OCI-LY3 (cell line): ENCODE measurements around the gene SHCBP1L.

Source experiments
- EZH2phosphoT487 ChIP-seq: fragments of 200-600 bp; shearing (Covaris generic); IDR thresholded peaks from 2 replicates; pipeline ENCODE4 v1.6.1; 2018; ENCODE audit warnings: antibody characterized with exemption, mixed run types, low read depth
- TF ChIP-seq, protein P1 (sequence below): fragments of 200-600, 300-600 bp; sonication (generic); IDR thresholded peaks from 2 replicates; pipeline ENCODE4 v1.5.1; 2014; ENCODE audit warnings: antibody characterized with exemption, low read length, low read depth

DNA sequence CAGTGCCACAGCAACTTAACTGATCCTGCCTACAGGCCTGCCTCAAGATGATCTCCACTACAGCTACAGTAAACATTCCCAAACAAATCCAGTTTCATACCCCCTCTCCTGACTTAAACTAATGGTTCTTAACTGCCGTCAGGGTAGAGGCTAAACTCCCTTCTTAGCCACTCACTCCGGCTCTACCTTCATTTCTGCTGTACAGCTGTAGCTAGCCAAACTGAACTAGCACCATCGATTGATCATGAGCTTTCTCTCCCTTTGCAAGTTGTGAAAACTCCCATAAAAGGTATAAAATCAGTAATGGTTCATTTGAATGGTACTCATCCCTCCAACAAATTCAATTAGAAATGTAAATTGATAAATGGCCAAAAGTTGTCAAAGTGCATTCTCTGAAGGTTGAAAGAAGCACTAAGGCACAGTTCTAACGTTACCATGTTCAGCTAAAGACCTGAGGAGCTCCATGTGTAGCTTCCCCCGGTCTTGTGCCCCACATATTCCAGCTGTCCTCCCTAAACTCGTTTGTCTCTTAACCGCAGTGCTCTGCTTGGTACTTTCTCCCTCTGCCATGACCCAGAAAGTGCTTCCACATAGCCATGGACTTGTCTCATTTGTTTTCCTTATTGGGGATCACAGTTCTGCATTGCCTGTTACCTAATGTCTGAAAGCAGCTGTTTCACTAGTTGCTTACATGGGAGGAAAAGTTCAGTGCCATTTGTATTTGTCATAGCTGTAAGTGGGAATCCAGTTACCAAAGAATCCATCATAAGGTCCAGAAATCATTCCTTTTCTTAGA is 64.0 kb downstream of the SHCBP1L start:
- TF ChIP-seq, protein P1, sequence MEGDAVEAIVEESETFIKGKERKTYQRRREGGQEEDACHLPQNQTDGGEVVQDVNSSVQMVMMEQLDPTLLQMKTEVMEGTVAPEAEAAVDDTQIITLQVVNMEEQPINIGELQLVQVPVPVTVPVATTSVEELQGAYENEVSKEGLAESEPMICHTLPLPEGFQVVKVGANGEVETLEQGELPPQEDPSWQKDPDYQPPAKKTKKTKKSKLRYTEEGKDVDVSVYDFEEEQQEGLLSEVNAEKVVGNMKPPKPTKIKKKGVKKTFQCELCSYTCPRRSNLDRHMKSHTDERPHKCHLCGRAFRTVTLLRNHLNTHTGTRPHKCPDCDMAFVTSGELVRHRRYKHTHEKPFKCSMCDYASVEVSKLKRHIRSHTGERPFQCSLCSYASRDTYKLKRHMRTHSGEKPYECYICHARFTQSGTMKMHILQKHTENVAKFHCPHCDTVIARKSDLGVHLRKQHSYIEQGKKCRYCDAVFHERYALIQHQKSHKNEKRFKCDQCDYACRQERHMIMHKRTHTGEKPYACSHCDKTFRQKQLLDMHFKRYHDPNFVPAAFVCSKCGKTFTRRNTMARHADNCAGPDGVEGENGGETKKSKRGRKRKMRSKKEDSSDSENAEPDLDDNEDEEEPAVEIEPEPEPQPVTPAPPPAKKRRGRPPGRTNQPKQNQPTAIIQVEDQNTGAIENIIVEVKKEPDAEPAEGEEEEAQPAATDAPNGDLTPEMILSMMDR, result no peak
- no peak for TF ChIP-seq EZH2phosphoT487
